ENCODE data around the gene MYOM1.

MYOM1 gene

GRCh38 chr18:3190610-3191009 is 29.2 kb downstream of the MYOM1 start:
- no peak for DNase-seq (ENCODE audit: low read depth in 2 of 3, low spot score in 1 of 3)

DNA sequence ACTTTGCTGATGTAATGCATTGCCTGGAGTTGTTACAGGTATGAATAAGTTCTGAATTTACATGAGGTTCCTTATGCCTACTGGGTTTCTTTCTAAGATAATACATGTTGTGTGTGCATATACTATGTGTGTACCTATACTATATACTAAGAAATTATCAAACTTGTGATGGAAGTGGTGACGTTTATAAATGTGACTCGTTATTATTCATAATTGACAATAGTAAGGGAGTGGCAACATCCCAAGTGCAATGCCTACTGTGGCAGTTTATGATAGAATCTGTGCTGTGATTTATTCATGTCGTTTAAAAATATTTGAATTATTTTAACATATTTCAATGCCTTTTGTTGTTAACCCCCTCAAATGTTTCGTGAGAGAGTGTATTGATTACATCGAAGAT is 29.9 kb downstream of the MYOM1 start:
- no peak for DNase-seq (ENCODE audit: low read depth in 2 of 3, low spot score in 1 of 3)

- DNase-seq (ENCODE audit: low read depth in 2 of 3, low spot score in 1 of 3) = no peak
Observed at GRCh38 chr18:3186678-3187658, 32.8 kb downstream of the MYOM1 start.

GRCh38 chr18:3184275-3184963 is 35.3 kb downstream of the MYOM1 start:
- DNase-seq (ENCODE audit: low read depth in 2 of 3, low spot score in 1 of 3) = no peak

DNA sequence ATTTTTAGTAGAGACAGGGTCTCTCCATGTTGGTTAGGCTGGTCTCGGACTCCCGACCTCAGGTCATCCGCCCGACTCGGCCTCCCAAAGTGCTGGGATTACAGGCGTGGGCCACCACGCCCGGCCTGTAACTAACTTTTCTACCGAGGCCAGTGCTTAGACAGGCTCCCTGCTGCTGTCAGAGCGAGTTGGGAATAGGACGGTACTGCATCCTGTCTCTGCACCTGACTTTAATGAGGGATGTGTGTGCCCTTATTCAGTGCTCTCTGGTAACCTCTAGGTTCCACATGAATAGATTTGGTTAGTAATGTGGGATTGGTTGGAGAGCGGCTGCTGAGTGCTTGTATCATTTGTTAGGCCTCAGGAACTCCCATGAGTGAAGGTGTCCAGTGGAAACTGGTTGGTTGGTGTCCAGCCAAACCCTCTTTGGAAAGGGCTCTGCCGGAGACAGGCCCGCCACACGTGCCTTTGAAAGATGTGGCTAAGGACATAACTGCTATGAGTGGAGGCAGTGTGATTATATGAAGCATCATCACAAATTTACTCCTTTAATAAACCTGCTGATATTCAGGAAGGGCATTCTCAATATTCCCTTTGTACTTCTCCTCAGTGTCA is 36.6 kb downstream of the MYOM1 start:
- no peak for DNase-seq (ENCODE audit: low read depth in 2 of 3, low spot score in 1 of 3)

DNA sequence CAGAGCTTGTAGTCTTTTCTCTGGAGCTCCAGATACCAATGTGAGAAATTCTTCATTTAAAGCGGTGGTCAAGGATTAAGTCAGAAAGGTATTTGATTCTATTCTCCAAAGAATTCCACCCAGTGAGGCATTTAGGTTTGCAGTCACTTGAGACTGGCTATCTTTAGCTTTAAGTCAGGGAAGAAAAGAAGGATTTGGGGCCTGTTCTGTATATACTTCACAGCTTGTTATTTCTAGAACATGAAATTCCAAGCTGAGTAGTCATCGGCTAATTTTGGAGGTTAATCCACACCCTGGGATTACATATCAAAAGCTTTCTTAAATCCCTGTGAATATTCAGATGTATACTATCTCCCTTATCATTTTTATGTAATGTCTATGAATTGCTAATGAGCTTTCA is 39.4 kb downstream of the MYOM1 start:
- DNase-seq (ENCODE audit: low read depth in 2 of 3, low spot score in 1 of 3) = no peak

DNA sequence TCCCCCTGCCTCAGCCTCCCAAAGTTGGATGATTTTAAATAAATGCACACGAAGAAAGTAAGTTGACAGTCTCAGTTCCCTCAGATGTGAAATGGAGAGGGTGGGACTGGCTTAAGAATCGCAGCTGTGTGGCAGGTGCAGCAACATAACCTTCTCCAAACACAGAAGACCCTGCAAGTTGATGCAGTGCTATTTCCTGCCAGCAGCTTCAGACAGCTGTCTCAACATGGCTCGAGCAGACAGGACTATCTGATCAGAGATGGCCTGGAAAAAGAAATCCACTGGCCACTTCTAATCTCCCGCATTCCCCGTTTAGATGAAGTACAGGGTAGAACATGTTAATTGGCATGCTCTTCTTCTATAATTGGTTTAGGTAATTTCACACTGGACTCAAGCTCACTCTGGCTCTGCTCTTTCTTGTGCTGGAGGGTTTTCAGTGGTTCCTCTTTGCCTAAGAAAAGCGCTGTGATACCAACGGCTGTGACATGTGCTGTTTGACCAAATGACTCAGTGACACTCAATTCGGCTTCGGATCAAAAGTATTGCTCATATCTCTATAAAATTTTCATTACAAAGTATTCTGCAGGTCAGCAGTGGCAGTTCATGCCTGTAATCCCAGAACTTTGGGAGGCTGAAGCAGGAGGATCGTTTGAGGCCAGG is 40.2 kb downstream of the MYOM1 start:
- DNase-seq (ENCODE audit: low read depth in 2 of 3, low spot score in 1 of 3) = no peak

GRCh38 chr18:3177902-3178687 is 41.7 kb downstream of the MYOM1 start:
- DNase-seq (ENCODE audit: low read depth in 2 of 3, low spot score in 1 of 3) = no peak

- DNase-seq (ENCODE audit: low read depth in 2 of 3, low spot score in 1 of 3) = no peak
Observed at GRCh38 chr18:3175195-3175758, 44.5 kb downstream of the MYOM1 start.

DNA sequence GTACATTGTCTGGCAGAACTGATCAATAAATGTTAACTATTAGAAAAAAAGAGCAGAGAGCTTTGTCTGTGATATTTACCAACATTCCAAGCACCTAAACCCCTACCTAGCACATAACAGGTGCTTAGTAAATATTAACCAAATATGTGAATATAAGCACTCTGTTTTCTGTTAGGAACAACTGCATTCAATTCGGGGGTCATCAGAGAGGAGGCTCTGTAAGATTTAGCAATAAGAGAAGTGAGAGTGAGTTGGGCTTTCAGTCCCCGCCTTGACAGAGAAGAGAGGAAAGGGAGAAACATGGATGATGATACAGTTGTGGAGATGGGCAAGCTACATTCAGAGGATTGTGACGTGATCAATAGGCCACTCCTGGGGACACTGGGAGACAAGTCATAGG is 47.7 kb downstream of the MYOM1 start:
- no peak for DNase-seq (ENCODE audit: low read depth in 2 of 3, low spot score in 1 of 3)

GRCh38 chr18:3171631-3172030 is 48.1 kb downstream of the MYOM1 start:
- no peak for DNase-seq (ENCODE audit: low read depth in 2 of 3, low spot score in 1 of 3)

DNA sequence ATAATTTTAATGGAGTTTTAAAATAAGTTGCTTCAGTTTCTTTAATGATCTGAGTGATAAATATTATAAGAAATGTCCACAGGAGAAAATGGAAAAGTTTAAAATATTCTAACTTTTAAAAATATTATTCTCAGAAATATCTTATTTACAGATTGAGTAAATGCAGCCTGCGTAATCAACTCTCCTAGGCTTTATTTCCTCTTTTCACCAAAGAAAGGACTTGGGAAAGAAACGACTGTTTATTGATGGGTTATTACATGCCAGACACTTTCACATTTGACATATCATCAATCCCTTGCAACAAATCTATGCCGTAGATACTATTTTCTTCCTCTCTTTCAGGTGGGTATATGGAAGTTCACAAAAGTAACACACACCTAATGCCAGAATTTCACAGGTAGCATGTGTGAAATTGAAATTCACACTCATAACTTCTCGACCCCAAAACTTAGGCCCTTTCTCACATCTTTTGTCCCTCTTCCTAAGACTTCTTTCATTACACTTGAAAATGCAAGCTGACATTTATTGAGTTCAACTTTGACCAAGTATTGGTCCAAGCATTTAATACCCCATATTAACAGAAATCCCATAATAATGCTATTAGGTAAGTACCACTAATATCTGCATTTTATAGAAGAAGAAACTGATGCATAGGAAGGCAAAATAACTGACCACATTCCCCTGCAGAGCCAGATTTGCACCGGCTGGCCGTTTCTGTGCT is 49.2 kb downstream of the MYOM1 start:
- DNase-seq (ENCODE audit: low read depth in 2 of 3, low spot score in 1 of 3) = no peak

DNA sequence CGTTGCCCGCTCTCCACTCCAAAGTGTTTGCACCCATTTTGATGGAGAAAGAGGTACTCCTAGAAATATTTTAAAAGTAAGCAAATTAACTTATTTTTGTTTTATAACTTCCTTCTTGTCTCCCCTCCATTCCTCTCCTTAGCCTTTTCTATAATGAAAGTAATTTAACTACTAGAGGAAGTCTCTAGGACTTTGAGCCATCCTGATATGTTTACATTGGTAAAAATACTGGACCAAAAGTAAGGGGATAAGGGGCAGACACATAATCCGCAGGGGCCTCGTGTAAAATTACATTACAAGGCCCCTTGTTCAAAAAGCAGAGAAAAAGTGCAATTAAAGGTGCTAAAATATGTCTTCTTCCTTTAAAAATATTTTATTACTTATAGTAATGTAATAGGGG is 55.4 kb downstream of the MYOM1 start:
- DNase-seq (ENCODE audit: low read depth in 2 of 3, low spot score in 1 of 3) = no peak

GRCh38 chr18:3163968-3164367 is 55.8 kb downstream of the MYOM1 start:
- DNase-seq (ENCODE audit: low read depth in 2 of 3, low spot score in 1 of 3) = no peak

- DNase-seq (ENCODE audit: low read depth in 2 of 3, low spot score in 1 of 3) = no peak
Observed at GRCh38 chr18:3162181-3162580, 57.6 kb downstream of the MYOM1 start.

GRCh38 chr18:3159830-3160229 is 59.9 kb downstream of the MYOM1 start:
- no peak for DNase-seq (ENCODE audit: low read depth in 2 of 3, low spot score in 1 of 3)

GRCh38 chr18:3157606-3158005 is 62.2 kb downstream of the MYOM1 start:
- no peak for DNase-seq (ENCODE audit: low read depth in 2 of 3, low spot score in 1 of 3)

DNA sequence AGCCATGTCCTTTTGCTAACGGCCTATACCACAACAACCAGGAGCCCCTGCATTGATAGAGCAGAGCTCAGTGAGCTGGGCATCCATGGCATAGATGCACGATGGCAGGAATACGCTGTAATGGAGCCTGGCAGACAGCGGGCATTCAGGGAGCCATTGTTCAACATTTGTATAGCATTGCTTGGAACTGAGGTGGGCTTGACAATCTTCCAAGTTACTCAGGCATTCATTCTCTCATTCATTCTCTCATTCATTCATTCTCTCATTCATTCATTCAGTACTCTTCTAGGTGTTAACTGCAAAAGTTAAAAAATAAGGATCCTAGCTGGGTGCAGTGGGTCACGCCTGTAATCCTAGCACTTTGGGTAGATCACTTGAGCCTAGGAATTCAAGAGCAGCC is 62.7 kb downstream of the MYOM1 start:
- no peak for DNase-seq (ENCODE audit: low read depth in 2 of 3, low spot score in 1 of 3)

GRCh38 chr18:3156325-3156640 is 63.5 kb downstream of the MYOM1 start:
- no peak for DNase-seq (ENCODE audit: low read depth in 2 of 3, low spot score in 1 of 3)

DNA sequence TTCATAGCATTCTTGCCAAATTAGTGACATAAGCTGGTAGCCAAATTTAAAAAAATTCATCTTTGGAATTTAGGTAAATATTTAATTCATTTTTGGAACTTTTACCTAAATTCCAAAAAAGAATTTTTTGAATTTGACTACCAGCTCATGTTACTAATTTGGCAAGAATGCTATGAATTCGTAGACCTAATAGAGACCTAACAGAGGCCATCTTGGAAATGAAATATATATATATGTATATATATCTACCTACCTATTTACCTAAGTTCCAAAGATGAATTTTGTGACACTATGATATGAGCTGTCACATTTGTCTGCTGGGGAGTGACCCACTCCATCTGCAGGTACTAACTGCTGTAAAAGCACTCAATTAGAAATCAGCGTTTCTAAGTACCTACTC is 65.6 kb downstream of the MYOM1 start:
- no peak for DNase-seq (ENCODE audit: low read depth in 2 of 3, low spot score in 1 of 3)
